Measurements from ENCODE around the gene TRPV4. TPM values are rescaled to one million over a fixed set of nuclear protein-coding genes. Genes with fewer than 3 reads are reported as not detected.

TRPV4 gene
- total RNA-seq, 3 donors from 2014 or later (not counting 1 experiment from before 2014, with no cell fraction given) = not detected

DNA sequence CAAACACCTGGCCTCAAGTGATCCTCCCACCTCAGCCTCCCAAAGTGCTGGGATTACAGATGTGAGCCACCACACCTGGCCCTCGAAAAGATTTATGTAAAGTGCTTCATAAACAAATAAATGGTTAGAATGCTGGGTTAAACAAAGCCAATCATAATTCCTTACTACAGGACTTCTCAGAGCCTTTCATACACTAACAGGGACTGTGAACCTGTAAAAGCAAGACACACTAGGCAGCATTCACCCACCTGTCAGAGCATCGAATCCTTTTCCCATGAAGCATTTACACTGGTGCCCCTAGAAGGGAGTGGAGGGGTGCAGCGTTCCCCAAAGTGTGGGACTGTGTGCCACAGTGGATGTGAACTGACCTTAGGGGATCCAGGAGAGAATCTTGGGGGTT lies 29.5 kb downstream of the TRPV4 start:
- ATAC-seq = no peak
- 84% methylated on average over 2 of the region's 3 CpGs for WGBS (ENCODE audit: insufficient coverage)

DNA sequence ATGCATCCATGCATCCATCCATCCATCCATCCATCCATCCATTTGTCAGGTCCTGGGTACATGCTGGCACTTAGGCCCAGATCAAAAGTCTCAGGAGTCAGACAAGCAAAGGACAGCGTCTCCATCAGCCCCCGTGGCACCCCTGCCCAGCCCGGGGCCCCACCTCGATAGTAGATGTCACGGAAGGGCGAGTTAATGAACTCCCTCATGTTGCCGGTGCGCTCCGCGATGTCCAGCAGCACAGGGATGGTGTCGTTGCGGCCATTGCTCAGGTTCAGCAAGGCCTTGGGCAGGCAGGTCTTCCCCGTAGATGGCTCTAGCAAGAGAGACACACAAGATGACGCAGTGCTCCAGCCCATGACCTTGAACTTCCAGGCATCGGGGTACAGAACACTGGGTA lies 30.4 kb downstream of the TRPV4 start:
- H3K27me3 Mint-ChIP-seq (ENCODE audit: low read depth in 2 of 2) = peaks cover 0 to 3% of the 10 kb centered on the region in 2 donors
- peaks cover 0 to 4% of the 10 kb centered on the region in 2 donors for H3K4me1 Mint-ChIP-seq
- H3K9me3 Mint-ChIP-seq = no peaks in the 10 kb centered on the region
- no peak overlapping the region for H3K4me3 Mint-ChIP-seq
- TF ChIP-seq, protein P1, sequence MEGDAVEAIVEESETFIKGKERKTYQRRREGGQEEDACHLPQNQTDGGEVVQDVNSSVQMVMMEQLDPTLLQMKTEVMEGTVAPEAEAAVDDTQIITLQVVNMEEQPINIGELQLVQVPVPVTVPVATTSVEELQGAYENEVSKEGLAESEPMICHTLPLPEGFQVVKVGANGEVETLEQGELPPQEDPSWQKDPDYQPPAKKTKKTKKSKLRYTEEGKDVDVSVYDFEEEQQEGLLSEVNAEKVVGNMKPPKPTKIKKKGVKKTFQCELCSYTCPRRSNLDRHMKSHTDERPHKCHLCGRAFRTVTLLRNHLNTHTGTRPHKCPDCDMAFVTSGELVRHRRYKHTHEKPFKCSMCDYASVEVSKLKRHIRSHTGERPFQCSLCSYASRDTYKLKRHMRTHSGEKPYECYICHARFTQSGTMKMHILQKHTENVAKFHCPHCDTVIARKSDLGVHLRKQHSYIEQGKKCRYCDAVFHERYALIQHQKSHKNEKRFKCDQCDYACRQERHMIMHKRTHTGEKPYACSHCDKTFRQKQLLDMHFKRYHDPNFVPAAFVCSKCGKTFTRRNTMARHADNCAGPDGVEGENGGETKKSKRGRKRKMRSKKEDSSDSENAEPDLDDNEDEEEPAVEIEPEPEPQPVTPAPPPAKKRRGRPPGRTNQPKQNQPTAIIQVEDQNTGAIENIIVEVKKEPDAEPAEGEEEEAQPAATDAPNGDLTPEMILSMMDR (IDR thresholded peaks at IDR 0.05) = no peak
- Histone ChIP-seq H3K4me1 (ENCODE audit: control insufficient read depth, insufficient read depth, low read length) (peaks cover 5% of the 10 kb centered on the region), H3K36me3 (ENCODE audit: control insufficient read depth, insufficient read depth, low read length) (no peaks in the 10 kb centered on the region), H3K27me3 (ENCODE audit: control insufficient read depth, insufficient read depth, low read length) (no peaks in the 10 kb centered on the region), H3K4me3 (ENCODE audit: low read length) (no peak overlapping the region), H3K9me3 (ENCODE audit: control insufficient read depth, insufficient read depth, low read length) (no peaks in the 10 kb centered on the region), H3K27ac (ENCODE audit: low read length) (no peak overlapping the region)
- intact Hi-C loops (cut with micrococcal nuclease) = no loop called here
- H3K27ac Mint-ChIP-seq = no peak overlapping the region
- WGBS (ENCODE audit: insufficient coverage) = 94% methylated on average over 15 of the region's 15 CpGs
- H3K36me3 Mint-ChIP-seq = no peaks in the 10 kb centered on the region
- ATAC-seq (no peak), DNase-seq (no peak)

More for the DNA sequence above, 29.5 kb downstream of the TRPV4 start:
- Histone ChIP-seq H3K4me1 (ENCODE audit: control insufficient read depth, insufficient read depth, low read length) (peaks cover 5% of the 10 kb centered on the region), H3K4me3 (ENCODE audit: low read length) (no peak overlapping the region), H3K36me3 (ENCODE audit: control insufficient read depth, insufficient read depth, low read length) (no peaks in the 10 kb centered on the region), H3K9me3 (ENCODE audit: control insufficient read depth, insufficient read depth, low read length) (no peaks in the 10 kb centered on the region), H3K27me3 (ENCODE audit: control insufficient read depth, insufficient read depth, low read length) (no peaks in the 10 kb centered on the region), H3K27ac (ENCODE audit: low read length) (no peak overlapping the region)
- peaks cover 0 to 4% of the 10 kb centered on the region in 2 donors for H3K4me1 Mint-ChIP-seq
- no peak overlapping the region for H3K27ac Mint-ChIP-seq
- no peak for DNase-seq
- no peaks in the 10 kb centered on the region for H3K36me3 Mint-ChIP-seq
- peaks cover 0 to 3% of the 10 kb centered on the region in 2 donors for H3K27me3 Mint-ChIP-seq (ENCODE audit: low read depth in 2 of 2)
- no peaks in the 10 kb centered on the region for H3K9me3 Mint-ChIP-seq
- no peak overlapping the region for H3K4me3 Mint-ChIP-seq
- TF ChIP-seq, protein P1 (IDR thresholded peaks at IDR 0.05) = no peak
- intact Hi-C loops (cut with micrococcal nuclease) = loop anchor here (2.0 kb wide), 3 partner anchors 41 to 211 kb away; no protein-coding TSS in a partner anchor

DNA sequence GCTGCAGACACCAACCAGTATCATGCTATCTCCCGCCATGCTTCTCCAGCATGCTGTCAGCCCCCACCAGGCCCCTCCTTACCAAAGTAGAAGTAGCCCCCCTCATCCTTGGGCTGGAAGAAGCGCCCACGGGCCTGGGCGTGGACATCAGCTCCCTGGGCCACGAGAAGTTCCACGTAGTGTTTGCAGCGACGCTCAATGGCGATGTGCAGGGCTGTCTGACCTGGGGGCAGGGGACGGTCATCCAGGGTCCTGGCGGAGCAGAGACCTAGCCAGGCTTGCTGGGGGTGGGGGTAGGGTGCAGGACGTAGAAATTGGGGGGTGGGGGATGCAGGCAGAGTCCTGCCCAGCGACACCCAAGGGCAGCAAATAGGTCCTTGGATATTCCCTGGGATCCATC lies 32.7 kb downstream of the TRPV4 start:
- H3K4me1 Mint-ChIP-seq = peaks cover 0 to 4% of the 10 kb centered on the region in 2 donors

More for the DNA sequence above, 32.7 kb downstream of the TRPV4 start:
- H3K27me3 ChIP-seq (ENCODE audit: control insufficient read depth, insufficient read depth, low read length) = no peaks in the 10 kb centered on the region
- no peak overlapping the region for H3K27ac Mint-ChIP-seq
- no peaks in the 10 kb centered on the region for H3K36me3 ChIP-seq (ENCODE audit: control insufficient read depth, insufficient read depth, low read length)
- no peak overlapping the region for H3K27ac ChIP-seq (ENCODE audit: low read length)
- peaks cover 5% of the 10 kb centered on the region for H3K4me1 ChIP-seq (ENCODE audit: control insufficient read depth, insufficient read depth, low read length)
- no peak for DNase-seq
- H3K4me3 Mint-ChIP-seq = no peak overlapping the region
- H3K27me3 Mint-ChIP-seq (ENCODE audit: low read depth in 2 of 2) = peaks cover 0 to 3% of the 10 kb centered on the region in 2 donors
- TF ChIP-seq, protein P1 (IDR thresholded peaks at IDR 0.05) = no peak
- no peaks in the 10 kb centered on the region for H3K9me3 ChIP-seq (ENCODE audit: control insufficient read depth, insufficient read depth, low read length)
- intact Hi-C loops (cut with micrococcal nuclease) = no loop called here
- H3K4me3 ChIP-seq (ENCODE audit: low read length) = no peak overlapping the region
- ATAC-seq = no peak
- WGBS (ENCODE audit: insufficient coverage) = 91% methylated on average over 13 of the region's 13 CpGs
- no peaks in the 10 kb centered on the region for H3K9me3 Mint-ChIP-seq
- H3K36me3 Mint-ChIP-seq = no peaks in the 10 kb centered on the region
